ENCODE results near the gene GTF3C5.

The GTF3C5 gene

DNA sequence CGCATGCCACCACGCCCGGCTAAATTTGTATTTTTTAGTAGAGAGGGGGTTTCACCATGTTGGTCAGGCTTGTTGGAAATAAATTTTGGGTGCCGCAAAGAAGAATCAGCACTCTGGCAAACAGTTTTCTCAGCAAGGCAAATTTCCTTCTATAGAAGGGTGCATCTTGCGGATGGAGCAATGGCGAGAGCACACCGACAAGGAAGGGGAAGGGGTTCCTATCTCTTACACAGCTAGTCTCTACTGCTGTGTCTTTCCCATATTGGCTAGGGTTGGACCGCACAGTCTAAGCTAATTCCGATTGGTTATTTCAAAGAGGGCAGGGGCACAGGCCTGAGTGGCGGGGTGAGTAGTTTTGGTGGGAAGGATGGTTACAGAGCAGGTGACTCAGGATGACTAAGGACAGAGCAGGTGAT, 707 bp downstream of the GTF3C5 start:
- no peak for DNase-seq (ENCODE audit: low spot score)

GRCh38 chr9:133032171-133032570, 1.4 kb downstream of the GTF3C5 start:
- no peak for DNase-seq (ENCODE audit: low spot score)

GRCh38 chr9:133035669-133036068, 4.9 kb downstream of the GTF3C5 start:
- no peak for DNase-seq (ENCODE audit: low spot score)

DNA sequence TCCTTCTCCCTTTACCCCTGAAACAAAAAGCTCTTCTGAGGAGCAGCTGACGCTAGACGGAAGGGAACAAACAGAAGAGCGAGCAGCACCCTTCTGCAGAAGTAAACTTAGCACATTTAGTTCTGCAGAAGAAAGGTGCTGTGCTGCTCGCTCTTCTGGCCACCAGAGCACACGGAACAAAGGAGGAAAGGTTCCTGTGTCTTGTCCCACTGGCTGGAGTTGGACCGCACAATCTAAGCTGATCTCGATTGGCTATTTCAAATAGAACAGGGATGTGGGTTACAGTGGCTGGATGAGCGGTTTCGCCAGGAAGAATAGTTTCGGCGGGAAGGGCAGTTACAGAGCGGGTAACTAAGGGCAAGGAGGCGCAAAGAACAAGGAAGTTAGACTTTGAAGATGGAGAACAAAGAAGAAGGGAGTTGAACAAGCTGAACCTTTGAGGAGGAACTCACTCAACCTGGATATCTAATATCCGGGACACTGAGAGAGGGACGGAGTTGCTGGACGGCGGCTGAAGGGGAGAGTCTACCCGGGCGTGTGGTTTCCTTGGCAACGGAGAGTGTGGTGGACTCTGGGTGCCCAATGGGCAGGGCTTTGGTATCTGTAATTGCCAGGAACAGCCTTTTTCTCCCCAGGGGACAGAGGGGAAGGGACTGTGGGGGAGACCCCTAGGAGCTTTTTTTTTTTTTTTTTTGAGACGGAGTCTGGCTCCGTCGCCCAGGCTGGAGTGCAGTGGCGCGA, 7.1 kb downstream of the GTF3C5 start:
- no peak for DNase-seq (ENCODE audit: low spot score)

GRCh38 chr9:133040892-133041479, 10.2 kb downstream of the GTF3C5 start:
- peak; percentile 34 for DNase-seq (ENCODE audit: low spot score)

GRCh38 chr9:133041958-133042357, 11.2 kb downstream of the GTF3C5 start:
- no peak for DNase-seq (ENCODE audit: low spot score)

DNA sequence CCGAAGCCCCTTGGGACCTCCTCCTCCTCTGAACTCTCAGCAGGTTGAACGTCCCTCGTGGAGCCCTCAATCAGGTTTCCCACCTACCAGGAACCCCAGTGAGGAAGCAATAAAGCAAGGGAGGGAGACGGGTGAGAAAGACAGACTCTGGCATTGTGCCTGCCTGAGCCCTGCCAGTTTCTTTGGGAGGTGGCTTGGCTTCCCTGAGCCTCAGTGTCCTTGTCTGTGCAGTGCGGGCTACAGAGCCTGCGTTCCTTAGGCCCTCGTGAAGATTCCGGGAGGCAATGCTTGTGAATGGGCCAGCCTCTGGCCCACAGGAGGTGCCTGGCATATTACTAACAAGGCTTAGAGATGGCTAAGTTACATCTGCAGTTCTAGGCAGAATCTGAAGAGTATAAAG, 11.9 kb downstream of the GTF3C5 start:
- no peak for DNase-seq (ENCODE audit: low spot score)

DNA sequence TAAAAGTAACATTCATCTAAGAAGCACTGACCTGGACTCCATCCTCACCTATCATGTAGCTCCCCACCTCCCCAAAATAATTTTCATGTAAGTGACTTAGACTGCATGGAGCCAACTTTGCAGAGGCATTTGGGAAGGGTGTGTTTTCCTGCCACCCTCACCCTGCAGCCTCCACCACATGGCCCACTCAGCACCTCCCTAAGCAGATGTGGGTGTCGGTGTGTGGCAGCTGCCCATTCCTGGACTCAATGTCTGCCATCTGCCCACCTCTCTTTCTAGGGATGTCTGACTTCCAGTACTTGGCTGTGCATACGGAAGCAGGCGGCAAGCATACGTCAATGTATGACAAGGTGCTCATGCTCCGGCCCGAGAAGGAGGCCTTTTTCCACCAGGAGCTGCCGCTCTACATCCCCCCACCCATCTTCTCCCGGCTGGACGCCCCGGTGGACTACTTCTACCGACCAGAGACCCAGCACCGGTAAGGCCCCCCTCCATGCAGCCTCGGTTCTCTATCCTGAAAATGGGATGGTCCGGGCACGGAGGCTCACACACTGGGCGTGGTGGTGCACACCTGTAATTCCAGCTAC, 12.7 kb downstream of the GTF3C5 start:
- DNase-seq (ENCODE audit: low spot score), result no peak

GRCh38 chr9:133044125-133044524, 13.3 kb downstream of the GTF3C5 start:
- DNase-seq (ENCODE audit: low spot score), result no peak

GRCh38 chr9:133044661-133045060, 13.9 kb downstream of the GTF3C5 start:
- DNase-seq (ENCODE audit: low spot score), result no peak

- DNase-seq (ENCODE audit: low spot score), result no peak
These were observed 14.3 kb downstream of the GTF3C5 start for GRCh38 chr9:133045132-133045531.

- no peak for DNase-seq (ENCODE audit: low spot score)
These were observed 15.6 kb downstream of the GTF3C5 start for GRCh38 chr9:133046196-133046899.

DNA sequence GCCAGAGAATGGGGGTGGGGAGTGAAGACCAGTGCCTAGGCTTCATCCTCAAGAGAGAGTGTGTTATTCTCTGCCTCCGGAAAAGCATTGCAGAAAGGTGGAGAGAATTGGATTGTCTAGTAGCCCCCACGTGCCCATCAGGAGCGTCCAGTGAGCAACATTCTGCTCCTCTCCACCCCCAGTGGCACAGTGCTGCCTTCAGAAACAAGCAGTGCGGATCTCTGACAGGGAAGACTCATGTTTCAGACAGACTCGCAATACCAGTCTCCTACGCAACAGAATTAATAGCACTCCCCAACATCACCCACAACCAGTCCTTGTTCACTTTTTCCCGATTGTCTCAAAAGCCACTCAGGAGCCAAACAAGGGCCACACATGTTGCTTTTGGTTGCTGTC, 16.1 kb downstream of the GTF3C5 start:
- DNase-seq (ENCODE audit: low spot score), result no peak

- DNase-seq (ENCODE audit: low spot score), result peak; percentile 25
These were observed 17.8 kb downstream of the GTF3C5 start for GRCh38 chr9:133048595-133048994.

- no peak for DNase-seq (ENCODE audit: low spot score)
These were observed 18.2 kb downstream of the GTF3C5 start for GRCh38 chr9:133049043-133049442.

DNA sequence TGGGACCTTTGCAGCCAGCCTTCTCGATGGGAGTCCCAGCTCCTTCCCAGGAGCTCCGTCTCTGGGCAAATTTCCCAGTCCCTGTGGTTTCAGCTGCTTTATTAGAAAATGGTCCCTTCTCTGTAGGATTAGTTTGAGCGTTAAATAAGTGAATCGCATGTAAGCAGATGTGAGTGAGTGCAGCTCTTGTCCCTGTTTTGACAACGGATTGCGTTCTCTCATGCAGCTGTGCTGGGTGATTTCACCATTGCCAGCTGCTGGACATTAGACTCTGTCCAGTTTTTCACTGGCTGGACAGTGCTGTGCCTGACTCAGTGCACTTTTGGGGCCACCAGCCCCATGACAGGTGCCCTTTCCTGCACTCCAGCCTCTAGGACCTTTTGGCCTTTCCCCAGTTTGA, 19.3 kb downstream of the GTF3C5 start:
- no peak for DNase-seq (ENCODE audit: low spot score)

DNA sequence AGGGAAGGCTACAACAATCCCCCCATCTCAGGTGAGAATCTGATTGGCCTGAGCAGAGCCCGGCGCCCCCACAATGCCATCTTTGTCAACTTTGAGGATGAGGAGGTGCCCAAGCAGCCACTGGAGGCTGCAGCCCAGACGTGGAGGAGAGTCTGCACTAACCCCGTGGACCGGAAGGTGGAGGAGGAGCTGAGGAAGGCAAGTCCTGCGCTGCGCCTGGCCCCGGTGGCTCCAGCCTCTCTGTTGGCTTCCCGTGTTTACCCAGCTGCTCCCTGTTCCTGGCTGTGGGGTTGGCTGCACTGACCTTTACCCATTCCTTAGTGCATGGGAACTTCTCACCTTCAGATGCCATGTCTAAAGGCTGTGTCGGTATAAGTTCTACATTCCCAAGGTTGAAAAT, 20.0 kb downstream of the GTF3C5 start:
- DNase-seq (ENCODE audit: low spot score), result no peak

DNA sequence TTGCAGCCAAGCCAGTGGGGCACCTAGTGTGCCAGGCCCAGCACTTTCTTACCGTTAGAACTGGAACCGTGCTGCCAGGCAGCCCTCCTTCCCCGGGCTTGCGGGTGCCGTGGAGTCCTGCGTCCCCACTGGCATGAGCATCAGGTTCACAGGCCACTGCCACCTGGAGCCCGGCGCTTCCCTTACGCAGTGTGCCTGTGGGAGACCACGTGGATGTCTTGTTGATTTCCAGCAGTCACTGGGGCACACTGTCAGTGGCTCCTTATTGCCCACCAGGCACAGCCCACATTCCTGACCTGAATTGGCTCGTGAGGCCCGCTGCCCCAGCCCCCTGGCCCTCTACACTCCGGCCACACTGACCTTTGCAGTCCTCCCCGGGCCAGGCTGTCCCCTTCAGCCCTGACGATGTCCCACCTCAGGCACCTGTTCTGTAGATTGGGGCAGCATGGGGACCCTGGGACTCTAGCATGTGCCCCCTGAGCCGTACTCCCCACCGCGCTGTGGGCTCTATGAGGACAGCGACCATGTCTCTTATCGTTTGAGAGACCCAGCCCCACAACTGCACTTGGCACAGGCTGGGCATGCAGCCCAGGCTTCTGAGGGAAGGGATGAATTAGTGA, 20.6 kb downstream of the GTF3C5 start:
- no peak for DNase-seq (ENCODE audit: low spot score)

- no peak for DNase-seq (ENCODE audit: low spot score)
These were observed 21.3 kb downstream of the GTF3C5 start for GRCh38 chr9:133051966-133052539.

- no peak for DNase-seq (ENCODE audit: low spot score)
These were observed 23.5 kb downstream of the GTF3C5 start for GRCh38 chr9:133054194-133054890.

GRCh38 chr9:133054966-133055365, 24.2 kb downstream of the GTF3C5 start:
- no peak for DNase-seq (ENCODE audit: low spot score)
